ENCODE measurements around the gene MRPS7. TPM values are rescaled to one million over a fixed set of nuclear protein-coding genes. Genes with fewer than 3 reads are reported as not detected.

MRPS7 gene
- total RNA-seq, 2 donors from 2014 or later: 42.8 to 43.0 TPM

GRCh38 chr17:75315541-75316243 lies 54.0 kb downstream of the MRPS7 start:
- no peaks in the 10 kb centered on the region for H3K27me3 Mint-ChIP-seq (ENCODE audit: low read depth)
- ATAC-seq (replicated peaks in 1 of 2) (peak; percentile 47 to 67), DNase-seq (peak; percentile 38 to 52)
- no peak overlapping the region for H3K27ac Mint-ChIP-seq
- peaks cover 42% of the 10 kb centered on the region for H3K4me1 Mint-ChIP-seq (ENCODE audit: low read depth)
- H3K36me3 Mint-ChIP-seq (ENCODE audit: insufficient read depth in 2 of 2): peaks cover 2 to 8% of the 10 kb centered on the region in 2 donors
- no peaks in the 10 kb centered on the region for H3K9me3 Mint-ChIP-seq
- peak overlapping the region; percentile 37 to 48 for H3K4me3 Mint-ChIP-seq

Other genes with a start within 250 kb of the MRPS7 start
- 10 to 100 TPM; 39.1 to 50.6 TPM for gene MRPL58, start 249.2 kb upstream of the MRPS7 start, total RNA-seq
- gene ATP5PD, start 214.9 kb upstream of the MRPS7 start, total RNA-seq: 100 to 1,000 TPM; 125 to 147 TPM
- gene KCTD2, start 214.7 kb upstream of the MRPS7 start, total RNA-seq: 10 to 100 TPM; 21.4 to 24.1 TPM
- gene SLC16A5, start 173.9 kb upstream of the MRPS7 start, total RNA-seq: 1 to 10 TPM; 7.5 to 9.8 TPM
- 10 to 100 TPM; 10.6 to 12.9 TPM for gene ARMC7, start 151.9 kb upstream of the MRPS7 start, total RNA-seq
- gene NT5C, start 130.1 kb upstream of the MRPS7 start, total RNA-seq: 10 to 100 TPM; 56.5 to 65.9 TPM
- gene JPT1, start 107.4 kb upstream of the MRPS7 start, total RNA-seq: 100 to 1,000 TPM; 162 to 188 TPM
- 100 to 1,000 TPM; 361 to 368 TPM for gene SUMO2, start 78.9 kb upstream of the MRPS7 start, total RNA-seq
- gene NUP85, start 56.2 kb upstream of the MRPS7 start, total RNA-seq: 100 to 1,000 TPM in 1 of 2 donors, 10 to 100 TPM in 1; 88.3 to 114 TPM
- 10 to 100 TPM; 77.1 to 80.9 TPM for gene GGA3, start 273 bp upstream of the MRPS7 start, total RNA-seq
- 10 to 100 TPM; 63.1 to 67.9 TPM for gene MIF4GD, start 9.4 kb downstream of the MRPS7 start, total RNA-seq
- gene SLC25A19, start 27.6 kb downstream of the MRPS7 start, total RNA-seq: 10 to 100 TPM; 39.9 to 59.3 TPM
- gene GRB2, start 143.8 kb downstream of the MRPS7 start, total RNA-seq: 100 to 1,000 TPM; 209 to 218 TPM
- 10 to 100 TPM; 70.7 to 76.4 TPM for gene TMEM94, start 194.8 kb downstream of the MRPS7 start, total RNA-seq

Measured in activated T-cell treated with anti-CD3 and anti-CD28 coated beads, Interleukin-2, amount 50 U/mL, for 72 hours (primary cell).